Endothelial cell (in vitro differentiated cells): Measurements from ENCODE around the gene C1orf167. TPM values are rescaled to one million over a fixed set of nuclear protein-coding genes. Genes with fewer than 3 reads are reported as not detected.
"Not testable (repeated sequence)": the region's sequence is repeated elsewhere in the genome, so short reads cannot be mapped to it uniquely, and the experiment has no call there.

Experiments
- DNase-seq: peaks from one replicate; pipeline ENCODE4 v3.0.0; 2021; ENCODE audit warnings: low spot score
- H3K27ac Mint-ChIP-seq: one replicate; pipeline ENCODE4 v1.8.0; 2021; ENCODE audit warnings: mixed read lengths, inconsistent platforms; ENCODE audit not compliant: unreplicated experiment
- H3K27me3 Mint-ChIP-seq: one replicate; pipeline ENCODE4 v1.8.0; 2021; ENCODE audit warnings: mild to moderate bottlenecking, moderate library complexity, mixed read lengths, inconsistent platforms; ENCODE audit not compliant: unreplicated experiment
- H3K36me3 Mint-ChIP-seq: one replicate; pipeline ENCODE4 v1.8.0; 2021; ENCODE audit warnings: mild to moderate bottlenecking, low read depth, mixed read lengths, inconsistent platforms; ENCODE audit not compliant: unreplicated experiment
- H3K4me1 Mint-ChIP-seq: one replicate; pipeline ENCODE4 v1.8.0; 2021; ENCODE audit warnings: mild to moderate bottlenecking, mixed read lengths, inconsistent platforms; ENCODE audit not compliant: unreplicated experiment
- H3K4me3 Mint-ChIP-seq: one replicate; pipeline ENCODE4 v1.8.0; 2021; ENCODE audit warnings: mild to moderate bottlenecking, mixed read lengths, inconsistent platforms; ENCODE audit not compliant: unreplicated experiment
- H3K9me3 Mint-ChIP-seq: one replicate; pipeline ENCODE4 v1.8.0; 2021; ENCODE audit warnings: mixed read lengths, inconsistent platforms; ENCODE audit not compliant: unreplicated experiment
- total RNA-seq: library from RNA; stranded (reverse); fragmentation: NEBNext Ultra II Directional; extraction: Animal tissue kit (Norgen Biotek cat#: 25700); gene quantifications from one replicate; pipeline ENCODE4 v1.2.1, GENCODE V29; 2021; ENCODE audit not compliant: unreplicated experiment
- TF ChIP-seq, protein P1 (sequence below): fragments of 200-600 bp; sonication (generic); IDR thresholded peaks from one replicate; pipeline ENCODE4 v1.5.0; 2021; ENCODE audit warnings: antibody characterized with exemption; ENCODE audit not compliant: unreplicated experiment

Gene C1orf167
- total RNA-seq, 1 donor from 2014 or later: 0.44 TPM

GRCh38 chr1:11799896-11800295 lies 37.9 kb downstream of the C1orf167 start:
- Mint-ChIP-seq H3K27ac (no peak overlapping the region), H3K4me3 (no peak overlapping the region), H3K36me3 (peaks cover 26% of the 10 kb centered on the region), H3K27me3 (peaks cover 2% of the 10 kb centered on the region), H3K4me1 (peaks cover 20% of the 10 kb centered on the region), H3K9me3 (no peaks in the 10 kb centered on the region)
- TF ChIP-seq, protein P1, sequence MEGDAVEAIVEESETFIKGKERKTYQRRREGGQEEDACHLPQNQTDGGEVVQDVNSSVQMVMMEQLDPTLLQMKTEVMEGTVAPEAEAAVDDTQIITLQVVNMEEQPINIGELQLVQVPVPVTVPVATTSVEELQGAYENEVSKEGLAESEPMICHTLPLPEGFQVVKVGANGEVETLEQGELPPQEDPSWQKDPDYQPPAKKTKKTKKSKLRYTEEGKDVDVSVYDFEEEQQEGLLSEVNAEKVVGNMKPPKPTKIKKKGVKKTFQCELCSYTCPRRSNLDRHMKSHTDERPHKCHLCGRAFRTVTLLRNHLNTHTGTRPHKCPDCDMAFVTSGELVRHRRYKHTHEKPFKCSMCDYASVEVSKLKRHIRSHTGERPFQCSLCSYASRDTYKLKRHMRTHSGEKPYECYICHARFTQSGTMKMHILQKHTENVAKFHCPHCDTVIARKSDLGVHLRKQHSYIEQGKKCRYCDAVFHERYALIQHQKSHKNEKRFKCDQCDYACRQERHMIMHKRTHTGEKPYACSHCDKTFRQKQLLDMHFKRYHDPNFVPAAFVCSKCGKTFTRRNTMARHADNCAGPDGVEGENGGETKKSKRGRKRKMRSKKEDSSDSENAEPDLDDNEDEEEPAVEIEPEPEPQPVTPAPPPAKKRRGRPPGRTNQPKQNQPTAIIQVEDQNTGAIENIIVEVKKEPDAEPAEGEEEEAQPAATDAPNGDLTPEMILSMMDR: no peak
- DNase-seq: no peak

GRCh38 chr1:11800391-11800755 lies 38.4 kb downstream of the C1orf167 start:
- Mint-ChIP-seq H3K36me3 (peaks cover 23% of the 10 kb centered on the region), H3K27ac (no peak overlapping the region), H3K27me3 (peaks cover 2% of the 10 kb centered on the region), H3K9me3 (no peaks in the 10 kb centered on the region), H3K4me1 (peaks cover 20% of the 10 kb centered on the region), H3K4me3 (no peak overlapping the region)
- DNase-seq: no peak
- TF ChIP-seq, protein P1: no peak

DNA sequence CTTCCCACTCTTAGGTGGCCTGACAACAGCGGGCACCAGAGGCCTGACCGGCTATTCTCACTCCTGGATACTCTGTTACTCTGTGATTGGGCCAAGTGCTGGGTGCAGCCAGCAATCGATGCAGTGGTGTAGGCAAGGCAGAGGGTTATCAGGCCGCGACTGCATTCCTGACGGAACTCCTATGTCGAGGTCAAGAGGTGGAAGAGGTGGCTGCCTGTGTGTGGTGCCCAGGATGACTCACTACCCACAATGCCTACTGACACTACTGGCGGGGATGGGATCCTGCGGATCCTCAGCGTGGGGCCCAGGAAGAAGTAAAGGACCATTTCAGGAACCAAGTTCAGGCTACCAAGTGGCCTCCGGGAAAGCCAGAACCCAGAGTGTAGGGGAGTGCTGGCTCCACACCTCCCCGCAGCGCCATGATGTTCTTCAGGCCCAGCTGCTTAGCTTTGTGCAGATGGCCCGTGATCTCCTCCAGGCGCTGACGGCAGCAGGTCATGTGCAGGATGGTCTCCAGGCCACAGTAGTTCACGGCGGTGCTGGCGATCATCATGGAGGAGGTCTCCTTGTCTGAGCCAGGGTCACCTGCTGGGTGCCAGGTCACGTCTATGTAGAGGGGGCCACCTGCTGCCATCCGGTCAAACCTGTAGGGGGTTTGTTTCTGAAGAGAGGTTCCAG lies 38.9 kb downstream of the C1orf167 start:
- H3K36me3 Mint-ChIP-seq: peaks cover 18% of the 10 kb centered on the region
- H3K9me3 Mint-ChIP-seq: no peaks in the 10 kb centered on the region
- peaks cover 3% of the 10 kb centered on the region for H3K27me3 Mint-ChIP-seq
- peaks cover 20% of the 10 kb centered on the region for H3K4me1 Mint-ChIP-seq
- H3K27ac Mint-ChIP-seq: no peak overlapping the region
- no peak for DNase-seq
- H3K4me3 Mint-ChIP-seq: no peak overlapping the region
- TF ChIP-seq, protein P1: no peak

DNA sequence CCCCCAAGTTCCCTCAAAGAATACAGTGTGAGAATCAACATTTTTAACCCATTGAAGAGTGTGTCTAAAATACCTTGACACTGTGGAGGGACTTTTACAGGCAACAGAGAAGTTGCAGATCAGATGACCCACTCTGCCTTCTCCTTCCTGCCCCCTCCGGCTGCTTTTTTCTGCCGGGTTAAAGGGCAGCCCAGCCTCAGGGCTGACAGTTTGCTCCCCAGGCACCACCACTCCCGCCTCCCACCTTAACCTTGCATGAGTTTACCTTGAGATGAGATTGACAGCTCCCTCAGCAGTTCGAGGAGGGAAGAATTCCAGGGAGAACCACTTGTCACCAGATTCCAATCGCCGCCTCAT lies 40.6 kb downstream of the C1orf167 start:
- H3K27me3 Mint-ChIP-seq: peaks cover 7% of the 10 kb centered on the region
- peaks cover 33% of the 10 kb centered on the region for H3K4me1 Mint-ChIP-seq
- H3K36me3 Mint-ChIP-seq: peaks cover 13% of the 10 kb centered on the region
- no peak overlapping the region for H3K27ac Mint-ChIP-seq
- no peak for DNase-seq
- TF ChIP-seq, protein P1: no peak
- peak overlapping the region; percentile 79 for H3K4me3 Mint-ChIP-seq
- H3K9me3 Mint-ChIP-seq: no peaks in the 10 kb centered on the region

DNA sequence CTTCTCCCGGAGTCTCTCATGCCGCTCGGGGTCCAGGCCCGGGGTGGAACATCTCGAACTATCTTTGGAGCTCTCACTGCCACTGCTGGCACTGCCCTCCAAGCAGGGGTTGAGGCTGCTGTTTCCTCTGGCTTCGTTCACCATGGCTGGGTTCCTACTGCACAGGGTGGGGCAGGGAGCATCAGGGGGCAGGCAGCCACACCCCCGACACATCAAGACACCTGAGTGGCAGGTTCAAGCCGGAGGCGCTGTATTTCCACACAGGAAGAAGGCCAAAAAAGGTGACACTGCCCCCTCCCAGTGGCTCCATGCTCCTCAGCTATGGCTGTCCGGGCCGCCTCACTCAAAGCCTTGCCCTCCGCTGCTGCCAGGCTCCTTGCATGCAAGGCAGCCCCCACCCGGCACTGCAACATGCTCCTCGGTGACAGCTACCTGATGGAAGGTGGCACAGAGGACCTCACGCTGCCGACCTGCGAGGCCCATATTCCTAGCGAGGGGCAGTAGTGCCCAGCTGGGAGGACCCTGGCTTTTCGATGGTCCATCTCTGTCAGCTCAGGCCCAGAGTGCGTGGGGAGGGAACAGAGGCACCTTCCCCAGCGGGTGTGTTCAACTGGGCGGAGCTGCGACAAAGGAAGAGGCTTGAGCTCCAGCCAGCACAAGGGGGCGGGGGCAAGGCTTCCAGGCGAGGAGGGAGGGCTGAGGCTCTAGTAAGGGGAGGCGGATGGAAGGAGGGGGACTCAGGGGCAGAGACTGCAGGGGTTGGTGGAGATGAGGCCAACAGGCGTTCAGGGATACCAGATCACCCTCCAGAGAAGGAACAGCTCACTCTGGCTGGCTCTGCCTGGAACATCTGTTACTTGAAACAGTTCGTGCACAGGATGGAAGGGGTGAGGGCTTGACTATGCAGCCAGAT lies 41.2 kb downstream of the C1orf167 start:
- DNase-seq: peak; percentile 71
- Mint-ChIP-seq H3K27me3 (peaks cover 11% of the 10 kb centered on the region), H3K9me3 (no peaks in the 10 kb centered on the region), H3K27ac (no peak overlapping the region), H3K4me3 (peak overlapping the region; percentile 79), H3K4me1 (peaks cover 39% of the 10 kb centered on the region), H3K36me3 (peaks cover 13% of the 10 kb centered on the region)
- TF ChIP-seq, protein P1: no peak

GRCh38 chr1:11803924-11804665 lies 42.1 kb downstream of the C1orf167 start:
- Mint-ChIP-seq H3K36me3 (peaks cover 13% of the 10 kb centered on the region), H3K4me1 (peaks cover 43% of the 10 kb centered on the region), H3K27ac (peak overlapping the region; percentile 13), H3K4me3 (peak overlapping the region; percentile 86), H3K27me3 (peaks cover 12% of the 10 kb centered on the region)
- H3K9me3 Mint-ChIP-seq, DNase-seq: not testable (repeated sequence)
